ENCODE results near the gene CDH9.

DNA sequence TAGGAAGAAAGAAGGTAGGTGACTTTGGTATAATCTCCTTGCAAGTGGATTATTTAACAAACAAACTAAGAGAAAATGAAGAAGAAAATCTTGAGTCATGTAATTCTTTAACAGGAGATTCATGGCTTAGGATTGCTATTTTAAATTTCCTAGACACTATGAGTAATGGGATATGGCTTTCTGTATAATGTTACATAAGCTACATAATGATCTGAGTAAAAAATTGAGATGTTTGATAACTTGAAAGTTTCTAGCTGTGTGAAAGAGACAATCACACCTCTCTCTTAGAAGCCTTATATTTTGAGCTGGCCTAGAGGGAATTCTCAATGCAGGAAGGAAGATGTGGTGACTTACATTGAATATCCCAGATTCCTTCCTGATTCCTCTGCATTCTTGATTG is 92.5 kb downstream of the CDH9 start:
- no peak for TF ChIP-seq POLR2A (IDR thresholded peaks at IDR 0.05)
- TF ChIP-seq, protein P1, sequence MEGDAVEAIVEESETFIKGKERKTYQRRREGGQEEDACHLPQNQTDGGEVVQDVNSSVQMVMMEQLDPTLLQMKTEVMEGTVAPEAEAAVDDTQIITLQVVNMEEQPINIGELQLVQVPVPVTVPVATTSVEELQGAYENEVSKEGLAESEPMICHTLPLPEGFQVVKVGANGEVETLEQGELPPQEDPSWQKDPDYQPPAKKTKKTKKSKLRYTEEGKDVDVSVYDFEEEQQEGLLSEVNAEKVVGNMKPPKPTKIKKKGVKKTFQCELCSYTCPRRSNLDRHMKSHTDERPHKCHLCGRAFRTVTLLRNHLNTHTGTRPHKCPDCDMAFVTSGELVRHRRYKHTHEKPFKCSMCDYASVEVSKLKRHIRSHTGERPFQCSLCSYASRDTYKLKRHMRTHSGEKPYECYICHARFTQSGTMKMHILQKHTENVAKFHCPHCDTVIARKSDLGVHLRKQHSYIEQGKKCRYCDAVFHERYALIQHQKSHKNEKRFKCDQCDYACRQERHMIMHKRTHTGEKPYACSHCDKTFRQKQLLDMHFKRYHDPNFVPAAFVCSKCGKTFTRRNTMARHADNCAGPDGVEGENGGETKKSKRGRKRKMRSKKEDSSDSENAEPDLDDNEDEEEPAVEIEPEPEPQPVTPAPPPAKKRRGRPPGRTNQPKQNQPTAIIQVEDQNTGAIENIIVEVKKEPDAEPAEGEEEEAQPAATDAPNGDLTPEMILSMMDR (IDR thresholded peaks at IDR 0.05), result no peak
